HG03378 (cell line): ENCODE measurements around the gene TCTN1.

Experiments used
- ATAC-seq: cut with Tn5 transposase; IDR thresholded peaks from one replicate; pipeline ENCODE4 v1.9.1; 2021; ENCODE audit warnings: mild to moderate bottlenecking, moderate library complexity; ENCODE audit not compliant: unreplicated experiment

TCTN1 gene

GRCh38 chr12:110677206-110677911 is 63.4 kb downstream of the TCTN1 start:
- ATAC-seq = peak; percentile 70

GRCh38 chr12:110677982-110678381 is 64.1 kb downstream of the TCTN1 start:
- no peak for ATAC-seq

- no peak for ATAC-seq
Observed at GRCh38 chr12:110679201-110679600, 65.3 kb downstream of the TCTN1 start.

DNA sequence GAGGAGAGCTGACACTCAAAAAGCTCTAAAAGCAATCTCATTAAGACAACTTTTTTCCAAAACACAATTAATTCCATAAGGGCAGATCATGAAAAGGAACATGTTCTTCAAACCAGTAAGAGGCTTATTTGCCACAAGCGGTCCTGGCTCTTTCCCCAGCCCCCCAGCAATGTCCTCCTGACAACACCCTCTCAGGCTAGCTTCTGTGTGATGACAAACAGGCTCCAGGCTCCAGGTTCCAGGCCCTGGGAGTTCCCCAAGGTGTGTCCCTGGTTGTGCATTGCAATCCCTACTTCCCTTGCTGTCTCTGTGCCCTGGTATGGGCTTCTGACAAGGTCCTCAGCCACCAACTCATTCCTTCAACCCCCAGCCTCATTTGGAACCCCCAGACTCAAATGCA is 66.1 kb downstream of the TCTN1 start:
- ATAC-seq = no peak

DNA sequence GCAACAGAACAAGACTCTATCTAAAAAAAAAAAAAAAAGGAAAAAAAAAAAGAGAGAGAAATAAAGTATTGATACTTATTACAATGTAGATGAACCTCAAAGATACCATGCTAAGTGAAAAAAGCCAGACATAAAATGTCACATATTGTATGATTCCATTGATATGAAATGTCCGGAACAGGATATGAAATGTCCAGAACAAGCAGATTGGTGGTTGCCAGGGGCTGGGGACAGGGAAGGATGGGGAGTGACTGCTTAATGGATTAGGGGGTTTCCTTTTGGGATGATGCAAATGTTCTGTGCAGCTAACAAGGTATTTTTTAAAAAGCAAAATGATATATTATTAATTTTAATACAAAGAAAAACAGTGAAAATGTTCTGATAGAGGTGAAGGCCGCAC is 70.0 kb downstream of the TCTN1 start:
- ATAC-seq = no peak

GRCh38 chr12:110684312-110684836 is 70.4 kb downstream of the TCTN1 start:
- no peak for ATAC-seq

- no peak for ATAC-seq
Observed at GRCh38 chr12:110686294-110686903, 72.5 kb downstream of the TCTN1 start.

DNA sequence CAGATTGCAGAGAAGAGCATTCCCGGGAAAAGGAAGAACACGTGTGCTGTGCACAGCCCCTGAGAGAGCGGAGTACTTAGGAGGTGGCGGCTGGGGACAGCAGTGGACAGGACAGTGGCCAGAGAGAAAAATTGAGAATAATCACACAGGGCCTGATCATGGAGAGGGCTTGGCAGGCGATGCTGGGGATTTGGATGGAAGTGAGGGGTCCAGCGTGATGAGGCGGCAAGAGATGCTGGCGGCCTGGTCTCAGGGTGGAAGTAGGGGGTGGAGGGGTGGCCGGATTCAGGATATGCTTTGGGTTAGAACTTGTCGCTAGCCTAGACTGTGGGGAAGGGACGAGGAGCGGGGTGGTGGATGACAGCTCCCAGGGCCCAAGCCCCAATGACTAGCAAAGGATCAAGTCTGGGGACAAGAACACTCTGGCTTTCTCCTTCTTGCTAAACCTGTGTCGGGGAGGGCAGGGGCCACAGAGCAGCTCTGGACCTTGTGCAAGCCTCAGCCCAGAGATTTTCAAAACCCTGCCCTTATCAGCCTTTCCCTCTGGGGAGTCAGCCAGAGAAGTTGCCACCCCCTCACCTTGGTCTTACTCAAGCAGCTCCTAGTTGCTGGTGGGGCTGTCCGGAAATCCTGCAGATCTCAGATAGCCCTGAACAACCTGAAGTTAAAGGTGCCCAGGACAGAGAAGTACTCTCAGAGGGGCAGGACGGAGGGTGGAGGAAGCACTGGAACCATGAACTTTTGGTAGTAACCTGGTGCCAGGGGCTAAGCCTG is 73.7 kb downstream of the TCTN1 start:
- ATAC-seq = no peak

DNA sequence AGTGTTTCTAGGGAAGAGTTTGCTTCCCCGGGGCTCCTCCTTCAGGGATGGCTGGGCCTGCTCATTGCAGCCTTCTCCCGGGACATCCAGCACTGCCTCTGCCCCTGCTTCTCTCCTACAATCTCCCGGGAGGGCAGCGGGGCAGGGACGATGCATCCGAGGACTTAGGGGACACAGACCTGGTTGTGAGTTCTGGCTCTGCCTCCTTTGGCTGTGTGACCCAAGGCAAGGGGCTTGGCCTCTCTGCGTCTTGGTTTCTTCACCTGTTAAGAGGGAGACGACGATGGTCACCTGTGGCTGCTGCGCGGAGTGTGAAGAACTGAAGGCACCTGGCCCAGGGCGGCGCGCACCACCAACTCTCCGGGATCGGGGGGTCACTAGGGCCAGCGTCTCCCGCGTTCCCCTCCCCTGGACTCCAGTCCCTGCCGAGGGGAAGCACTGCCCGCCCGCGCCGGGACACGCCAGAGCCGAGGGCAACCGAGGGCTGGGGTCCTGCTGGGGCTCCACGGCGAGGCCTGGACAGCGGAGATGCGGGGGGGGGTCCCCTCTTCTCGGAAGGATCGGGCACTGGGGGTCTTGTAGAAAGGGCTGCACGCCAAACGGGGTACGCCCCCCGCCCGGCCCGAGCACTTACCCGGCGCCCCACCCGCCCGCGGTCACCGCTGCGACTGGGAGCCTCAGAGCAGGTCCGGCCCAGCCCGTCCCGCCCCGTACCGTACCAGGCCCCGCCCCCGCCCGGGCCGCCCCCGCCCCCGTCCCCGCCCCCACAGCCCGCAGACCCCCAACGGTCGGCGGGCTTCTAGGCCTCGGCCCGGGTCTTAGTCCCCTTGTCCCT is 74.7 kb downstream of the TCTN1 start, which contains the start of gene HVCN1:
TSS of gene HVCN1 (minus strand) at position 670 of the 835 bp plus-strand sequence. CDS start 5,870 bp downstream, outside the sequence.
- ATAC-seq = no peak

- ATAC-seq = peak; percentile 46
Observed at GRCh38 chr12:110689281-110690126, 75.6 kb downstream of the TCTN1 start.

DNA sequence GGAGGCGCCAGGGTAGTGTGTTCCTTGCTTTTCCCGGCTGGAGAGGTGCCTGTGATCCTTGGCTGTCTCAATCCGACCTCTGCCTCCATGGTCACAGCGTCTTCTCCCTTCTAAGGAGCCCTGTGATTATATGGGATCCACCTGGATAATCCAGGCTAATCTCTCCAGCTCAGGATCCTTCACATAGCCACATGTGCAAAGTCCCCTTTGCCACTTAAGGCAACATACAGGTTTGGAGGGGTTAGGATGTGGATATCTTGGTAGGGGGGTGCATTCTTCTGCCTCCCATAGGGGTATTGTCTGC is 76.2 kb downstream of the TCTN1 start:
- ATAC-seq = no peak

- ATAC-seq = no peak
Observed at GRCh38 chr12:110693731-110694130, 79.8 kb downstream of the TCTN1 start.

GRCh38 chr12:110694330-110694901 is 80.5 kb downstream of the TCTN1 start:
- no peak for ATAC-seq

DNA sequence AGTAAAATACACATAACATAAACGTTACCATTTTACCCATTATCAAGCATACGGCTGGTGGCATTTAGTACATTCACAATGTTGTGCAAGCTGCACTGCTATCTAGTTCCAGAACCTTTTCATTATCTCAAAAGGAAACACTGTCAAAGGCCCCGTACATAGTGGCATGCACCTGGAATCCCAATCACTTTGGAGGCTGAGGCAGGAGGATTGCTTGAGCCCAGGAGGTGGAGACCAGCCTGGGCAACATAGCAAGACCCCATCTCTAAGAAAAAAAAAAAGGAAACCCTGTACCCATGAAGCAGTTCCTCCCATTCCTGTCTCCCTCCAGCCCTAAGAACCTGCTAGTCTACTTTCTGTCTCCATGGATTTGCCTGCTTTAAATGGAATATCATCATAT is 82.4 kb downstream of the TCTN1 start:
- ATAC-seq = no peak

DNA sequence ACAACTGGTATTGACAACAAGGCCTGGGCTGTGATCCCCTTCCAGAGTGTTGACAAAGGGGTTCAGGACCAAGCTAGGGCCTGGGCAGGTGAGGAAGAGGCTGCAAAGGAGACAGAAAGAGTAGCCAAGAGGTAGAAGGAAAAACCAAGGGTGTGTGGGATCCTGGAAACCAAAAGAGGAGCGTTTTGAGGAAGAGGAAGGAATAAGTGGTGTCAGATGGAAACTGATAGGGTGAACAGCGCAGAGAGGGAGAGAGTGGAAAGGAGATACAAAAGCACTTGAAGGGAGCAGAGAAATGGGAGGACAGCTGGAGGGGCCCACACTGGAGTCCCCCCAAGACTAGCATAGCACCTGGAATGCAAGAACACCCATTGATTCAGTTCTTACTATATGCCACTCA is 83.3 kb downstream of the TCTN1 start:
- no peak for ATAC-seq

- ATAC-seq = peak; percentile 88
Observed at GRCh38 chr12:110698171-110698902, 84.4 kb downstream of the TCTN1 start.
